Measurements from ENCODE around the gene UPP1. TPM values are rescaled to one million over a fixed set of nuclear protein-coding genes. Genes with fewer than 3 reads are reported as not detected.

The UPP1 gene
- total RNA-seq, result 100 to 1,000 TPM; 114 to 116 TPM

GRCh38 chr7:48089046-48090003 is at the start of gene UPP1:
Gene UPP1 (plus strand): TSS chr7:48089265. CDS start chr7:48094784, 5,519 bp downstream.

Other genes with a start within 250 kb of the UPP1 start
- gene PKD1L1, start 140.8 kb upstream of the UPP1 start, total RNA-seq, result under 1 TPM; 0.10 TPM
- gene HUS1, start 109.7 kb upstream of the UPP1 start, total RNA-seq, result 10 to 100 TPM; 34.8 to 35.8 TPM
- gene SUN3, start 60.2 kb upstream of the UPP1 start, total RNA-seq, result under 1 TPM in 1 of 2 experiments, not detected in 1; 0.98 TPM
- gene C7orf57, start 53.7 kb upstream of the UPP1 start, total RNA-seq, result under 1 TPM in 1 of 2 experiments, not detected in 1; 0.28 TPM
- gene ABCA13, start 82.2 kb downstream of the UPP1 start, total RNA-seq, result under 1 TPM in 1 of 2 experiments, not detected in 1; 0.18 TPM

Measured in activated naive CD4-positive, alpha-beta T cell treated with anti-CD3 and anti-CD28 coated beads, Interleukin-2, amount 10 ng/mL, durations not matched to agents 5 hours and 36 hours (primary cell).